Fibroblast of pulmonary artery (primary cell): ENCODE measurements around the gene ZFP36L1.
A peak's percentile ranks its signal among the peaks of the same experiment; 100 is the strongest.

Experiments
- DNase-seq: peaks from one replicate; pipeline ENCODE4 v3.0.0-alpha.2; 2010; ENCODE audit warnings: low read depth
- H3K4me3 ChIP-seq: replicated peaks from 2 replicates; pipeline ENCODE4 v1.5.1; 2011; ENCODE audit warnings: low read depth, mild to moderate bottlenecking, control low read depth, low read length, moderate library complexity
- TF ChIP-seq, protein P1 (sequence below): IDR thresholded peaks from 2 replicates; pipeline ENCODE4 v1.5.1; 2011; ENCODE audit warnings: mild to moderate bottlenecking, control low read depth, low read length, inconsistent platforms; ENCODE audit errors: missing control alignments

Gene ZFP36L1

GRCh38 chr14:68756000-68756481 is 36.8 kb downstream of the ZFP36L1 start:
- TF ChIP-seq, protein P1, sequence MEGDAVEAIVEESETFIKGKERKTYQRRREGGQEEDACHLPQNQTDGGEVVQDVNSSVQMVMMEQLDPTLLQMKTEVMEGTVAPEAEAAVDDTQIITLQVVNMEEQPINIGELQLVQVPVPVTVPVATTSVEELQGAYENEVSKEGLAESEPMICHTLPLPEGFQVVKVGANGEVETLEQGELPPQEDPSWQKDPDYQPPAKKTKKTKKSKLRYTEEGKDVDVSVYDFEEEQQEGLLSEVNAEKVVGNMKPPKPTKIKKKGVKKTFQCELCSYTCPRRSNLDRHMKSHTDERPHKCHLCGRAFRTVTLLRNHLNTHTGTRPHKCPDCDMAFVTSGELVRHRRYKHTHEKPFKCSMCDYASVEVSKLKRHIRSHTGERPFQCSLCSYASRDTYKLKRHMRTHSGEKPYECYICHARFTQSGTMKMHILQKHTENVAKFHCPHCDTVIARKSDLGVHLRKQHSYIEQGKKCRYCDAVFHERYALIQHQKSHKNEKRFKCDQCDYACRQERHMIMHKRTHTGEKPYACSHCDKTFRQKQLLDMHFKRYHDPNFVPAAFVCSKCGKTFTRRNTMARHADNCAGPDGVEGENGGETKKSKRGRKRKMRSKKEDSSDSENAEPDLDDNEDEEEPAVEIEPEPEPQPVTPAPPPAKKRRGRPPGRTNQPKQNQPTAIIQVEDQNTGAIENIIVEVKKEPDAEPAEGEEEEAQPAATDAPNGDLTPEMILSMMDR, result no peak
- DNase-seq, result no peak

DNA sequence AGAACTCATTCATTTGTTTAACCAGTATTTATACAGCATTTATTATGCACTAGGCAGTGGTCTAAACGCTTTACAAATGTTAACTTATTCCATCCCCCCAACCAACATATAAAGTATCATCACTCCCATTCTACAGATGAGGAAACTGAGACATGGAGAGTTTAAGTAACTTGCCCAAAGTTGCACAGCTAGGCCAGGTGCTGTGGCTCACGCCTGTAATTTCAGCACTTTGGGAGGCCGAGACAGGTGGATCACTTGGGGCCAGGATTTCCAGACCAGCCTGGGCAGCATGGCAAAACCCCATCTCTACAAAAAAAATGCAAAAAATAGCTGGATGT is 37.9 kb downstream of the ZFP36L1 start:
- DNase-seq, result no peak
- H3K4me3 ChIP-seq, result no peak overlapping the region
- TF ChIP-seq, protein P1, result no peak

More at GRCh38 chr14:68756000-68756481, 36.8 kb downstream of the ZFP36L1 start:
- no peak overlapping the region for H3K4me3 ChIP-seq

GRCh38 chr14:68753690-68754089 is 39.2 kb downstream of the ZFP36L1 start:
- TF ChIP-seq, protein P1, result no peak
- no peak overlapping the region for H3K4me3 ChIP-seq
- peak; percentile 31 for DNase-seq

DNA sequence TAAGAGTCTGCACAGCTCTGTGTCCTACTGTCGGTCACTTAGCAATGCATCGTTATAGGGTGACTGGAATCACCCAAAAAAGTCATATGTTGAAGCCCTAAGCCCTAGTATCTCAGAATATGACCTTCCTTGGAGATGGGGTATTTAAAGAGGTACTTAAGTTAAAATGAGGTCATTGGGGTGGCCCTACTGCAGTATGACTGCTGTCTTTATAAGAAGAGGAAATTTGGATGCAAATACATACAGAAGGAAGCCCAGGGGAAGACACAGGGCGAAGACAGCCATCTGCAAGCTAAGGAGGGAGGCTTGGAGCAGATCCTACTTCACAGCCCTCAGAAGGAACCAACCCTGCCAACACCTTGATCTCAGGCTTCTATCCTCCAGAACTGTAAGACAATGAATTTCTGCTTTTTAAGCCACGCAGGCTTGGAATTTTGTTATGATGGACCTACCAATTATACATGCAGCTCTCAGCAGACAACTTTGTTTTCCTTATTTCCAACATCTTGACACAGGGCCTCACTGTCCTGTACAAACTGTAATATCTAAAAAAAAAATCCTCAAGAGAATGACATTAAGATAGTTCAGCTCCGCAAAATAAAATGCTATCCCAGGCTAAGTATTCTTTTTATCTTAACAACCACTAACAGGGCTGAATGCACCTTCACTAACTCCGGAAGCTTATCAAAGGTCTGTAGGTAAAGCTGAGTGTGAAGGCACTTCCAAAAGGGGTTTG is 40.4 kb downstream of the ZFP36L1 start:
- DNase-seq, result no peak
- no peak overlapping the region for H3K4me3 ChIP-seq
- TF ChIP-seq, protein P1, result no peak

GRCh38 chr14:68749487-68750475 is 43.1 kb downstream of the ZFP36L1 start:
- H3K4me3 ChIP-seq, result no peak overlapping the region
- TF ChIP-seq, protein P1, result no peak
- DNase-seq, result peak; percentile 38

DNA sequence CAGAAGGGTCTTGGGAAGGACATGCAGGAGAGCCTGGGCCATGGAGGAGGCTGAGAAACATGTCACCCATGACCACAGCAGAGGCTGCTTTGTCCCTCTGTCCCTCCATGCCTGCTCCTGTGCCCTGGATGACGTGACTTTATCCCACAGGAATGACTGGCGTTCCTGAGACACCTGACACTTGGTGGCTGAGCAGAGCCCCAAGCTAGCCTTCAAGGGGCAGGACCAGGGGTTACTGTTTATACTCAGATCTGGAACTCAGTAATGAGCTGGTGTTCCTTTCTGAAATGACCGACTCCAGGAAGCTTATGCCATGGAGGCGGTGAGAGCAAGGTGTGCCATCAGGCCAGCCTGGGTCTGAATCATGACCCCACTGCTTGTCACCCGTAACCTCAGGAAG is 44.2 kb downstream of the ZFP36L1 start:
- TF ChIP-seq, protein P1, result no peak
- H3K4me3 ChIP-seq, result no peak overlapping the region
- no peak for DNase-seq
